Mammary epithelial cell (primary cell): Measurements from ENCODE around the gene MISP3.

Source experiments
- CTCF ChIP-seq, 2 donors: IDR thresholded peaks in 1 of 2; conservative IDR thresholded peaks in 1 of 2; 2 replicates each; pipeline ENCODE4 v1.5.1; 2011 to 2012; ENCODE audit warnings: inconsistent platforms in 2 of 2, low read length in 2 of 2, mild to moderate bottlenecking in 2 of 2, control low read depth in 1 of 2, low read depth in 1 of 2; ENCODE audit not compliant: insufficient read depth in 1 of 2; ENCODE audit errors: extremely low read depth in 1 of 2
- EZH2 ChIP-seq: IDR thresholded peaks from 2 replicates; pipeline ENCODE4 v1.6.1; 2012; ENCODE audit warnings: low read length, inconsistent platforms, borderline replicate concordance

- TF ChIP-seq EZH2 (no peak), CTCF (conservative IDR thresholded peaks at IDR 0.05 in 1 of 2, IDR thresholded peaks at IDR 0.05 in 1 of 2; ENCODE audit: extremely low read depth in 1 of 2, insufficient read depth in 1 of 2, low read depth in 1 of 2, low read length in 2 of 2) (no peak)
Measured at GRCh38 chr19:14062558-14062855, 10.1 kb upstream of the MISP3 start.
